Cardiac muscle cell (in vitro differentiated cells and primary cell): ENCODE data around the gene SLIT1. TPM values are rescaled to one million over a fixed set of nuclear protein-coding genes. Genes with fewer than 3 reads are reported as not detected.

Experiments
- DNase-seq, 2 donors: peaks; one replicate each; pipeline versions ENCODE4 v3.0.0 to v3.0.0-alpha.2; 2010 to 2017; ENCODE audit warnings: low read depth in 1 of 2, low spot score in 1 of 2
- H3K27ac ChIP-seq: fragments of 200-600 bp; sonication (generic); 2 replicates; pipeline ENCODE4 v1.5.1; 2016
- H3K27me3 ChIP-seq: fragments of 200-600 bp; sonication (generic); 2 replicates; pipeline ENCODE4 v1.6.0; 2016; ENCODE audit warnings: control low read depth
- H3K36me3 ChIP-seq: fragments of 200-600 bp; sonication (generic); 2 replicates; pipeline ENCODE4 v1.5.1; 2016; ENCODE audit warnings: control low read depth
- H3K4me1 ChIP-seq: fragments of 200-600 bp; sonication (generic); 2 replicates; pipeline ENCODE4 v1.8.1; 2017; ENCODE audit warnings: low read depth, mild to moderate bottlenecking, mixed run types
- H3K4me3 ChIP-seq: fragments of 200-600 bp; sonication (generic); 2 replicates; pipeline ENCODE4 v1.5.1; 2016; ENCODE audit warnings: mild to moderate bottlenecking
- H3K9me3 ChIP-seq: fragments of 200-600 bp; sonication (generic); 2 replicates; pipeline ENCODE4 v1.5.1; 2017; ENCODE audit warnings: low read depth, mild to moderate bottlenecking, control low read depth
- polyA plus RNA-seq: library from polyadenylated mRNA; unstranded; fragments of >200 nt; fragmentation: Nextera tagmentation; extraction: Ambion mirVana; gene quantifications from 2 replicates; pipeline ENCODE4 v1.2.1, GENCODE V29; 2016
- total RNA-seq: library from RNA; depleted of rRNA; stranded (reverse); fragments of >200 nt; gene quantifications from 2 replicates; pipeline ENCODE4 v1.2.3, GENCODE V29; 2016
- TF ChIP-seq, protein P1 (sequence below): IDR thresholded peaks from 2 replicates; pipeline ENCODE4 v1.5.1; 2012; ENCODE audit warnings: low read depth, mild to moderate bottlenecking, low read length

The SLIT1 gene
- total and polyA plus RNA-seq, 2 experiments from 2014 or later = 3.3 to 11.0 TPM

DNA sequence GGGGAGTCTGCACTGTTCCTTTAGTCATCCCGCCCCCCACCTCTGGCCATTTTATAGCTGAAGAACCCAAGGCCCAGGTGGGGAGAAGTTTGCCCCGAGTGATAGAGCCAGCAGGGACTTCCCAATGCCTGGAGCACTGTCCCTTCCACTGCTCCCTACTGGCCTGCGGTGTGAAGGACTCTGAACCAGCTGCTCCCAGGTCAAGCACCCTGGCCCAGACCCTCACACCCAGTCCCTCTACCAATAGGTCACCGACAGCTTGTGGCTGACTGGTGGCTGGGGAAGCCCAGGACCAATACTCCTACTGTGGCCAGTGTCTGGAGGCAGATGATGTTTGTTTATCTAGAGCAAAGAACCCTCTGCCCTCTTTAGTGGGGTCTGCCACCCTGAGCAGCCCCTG is 185.8 kb downstream of the SLIT1 start:
- H3K4me3 ChIP-seq = no peak overlapping the region
- peaks cover 18% of the 10 kb centered on the region for H3K4me1 ChIP-seq
- no peak overlapping the region for H3K27ac ChIP-seq
- no peaks in the 10 kb centered on the region for H3K36me3 ChIP-seq
- TF ChIP-seq, protein P1, sequence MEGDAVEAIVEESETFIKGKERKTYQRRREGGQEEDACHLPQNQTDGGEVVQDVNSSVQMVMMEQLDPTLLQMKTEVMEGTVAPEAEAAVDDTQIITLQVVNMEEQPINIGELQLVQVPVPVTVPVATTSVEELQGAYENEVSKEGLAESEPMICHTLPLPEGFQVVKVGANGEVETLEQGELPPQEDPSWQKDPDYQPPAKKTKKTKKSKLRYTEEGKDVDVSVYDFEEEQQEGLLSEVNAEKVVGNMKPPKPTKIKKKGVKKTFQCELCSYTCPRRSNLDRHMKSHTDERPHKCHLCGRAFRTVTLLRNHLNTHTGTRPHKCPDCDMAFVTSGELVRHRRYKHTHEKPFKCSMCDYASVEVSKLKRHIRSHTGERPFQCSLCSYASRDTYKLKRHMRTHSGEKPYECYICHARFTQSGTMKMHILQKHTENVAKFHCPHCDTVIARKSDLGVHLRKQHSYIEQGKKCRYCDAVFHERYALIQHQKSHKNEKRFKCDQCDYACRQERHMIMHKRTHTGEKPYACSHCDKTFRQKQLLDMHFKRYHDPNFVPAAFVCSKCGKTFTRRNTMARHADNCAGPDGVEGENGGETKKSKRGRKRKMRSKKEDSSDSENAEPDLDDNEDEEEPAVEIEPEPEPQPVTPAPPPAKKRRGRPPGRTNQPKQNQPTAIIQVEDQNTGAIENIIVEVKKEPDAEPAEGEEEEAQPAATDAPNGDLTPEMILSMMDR = no peak
- DNase-seq = no peak
- no peaks in the 10 kb centered on the region for H3K27me3 ChIP-seq
- H3K9me3 ChIP-seq = no peaks in the 10 kb centered on the region

DNA sequence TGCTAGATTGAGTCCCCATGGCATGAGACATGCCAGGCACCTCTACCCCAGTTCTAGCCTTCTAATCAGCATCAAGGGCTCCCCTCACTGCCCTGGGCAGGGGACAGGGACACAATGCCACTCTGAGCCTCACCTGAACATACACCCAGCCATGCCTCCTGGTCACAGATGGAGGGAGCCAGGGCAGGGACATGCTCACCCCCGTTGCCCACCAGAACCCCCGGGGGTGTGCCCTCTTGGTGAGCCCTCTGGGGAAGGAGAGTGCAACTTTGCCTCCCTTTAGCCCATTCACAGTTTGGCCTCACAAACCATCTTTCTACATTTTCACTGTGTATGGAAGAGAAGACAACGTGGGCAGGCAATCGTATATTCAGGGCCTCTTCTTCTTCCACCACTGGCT is 186.4 kb downstream of the SLIT1 start:
- no peaks in the 10 kb centered on the region for H3K27me3 ChIP-seq
- TF ChIP-seq, protein P1 = no peak

DNA sequence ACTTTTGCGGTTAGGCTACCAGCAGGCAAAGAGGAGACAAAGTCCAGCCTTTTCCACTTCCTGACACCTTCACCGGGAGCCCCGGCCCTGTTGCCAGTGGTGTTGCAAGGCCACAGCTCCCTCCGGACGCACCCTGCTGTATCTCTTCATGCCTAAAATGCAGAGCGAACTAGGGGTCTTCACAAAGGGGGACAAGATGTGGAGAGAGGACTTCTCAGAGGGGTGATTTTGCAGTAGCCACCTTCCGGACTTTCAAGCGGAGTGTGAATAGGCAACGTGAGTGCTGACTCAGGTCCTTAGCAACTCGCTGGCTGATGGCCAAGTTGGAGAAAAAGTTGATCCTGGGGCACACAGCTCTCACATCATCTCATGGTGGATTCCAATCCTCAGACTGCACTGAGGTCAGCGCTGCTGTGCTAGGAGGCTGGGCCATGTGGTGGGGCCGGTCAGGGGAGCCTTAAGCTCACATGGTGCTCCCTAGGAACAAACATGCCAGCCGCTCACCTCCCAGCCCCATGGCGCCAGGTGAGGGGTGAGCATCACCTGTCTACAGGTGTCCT is 187.3 kb downstream of the SLIT1 start:
- TF ChIP-seq, protein P1 = no peak

More for the DNA sequence above, 186.4 kb downstream of the SLIT1 start:
- Histone ChIP-seq H3K36me3 (no peaks in the 10 kb centered on the region), H3K9me3 (no peaks in the 10 kb centered on the region), H3K4me1 (peaks cover 24% of the 10 kb centered on the region), H3K4me3 (no peak overlapping the region), H3K27ac (no peak overlapping the region)
- DNase-seq = no peak

DNA sequence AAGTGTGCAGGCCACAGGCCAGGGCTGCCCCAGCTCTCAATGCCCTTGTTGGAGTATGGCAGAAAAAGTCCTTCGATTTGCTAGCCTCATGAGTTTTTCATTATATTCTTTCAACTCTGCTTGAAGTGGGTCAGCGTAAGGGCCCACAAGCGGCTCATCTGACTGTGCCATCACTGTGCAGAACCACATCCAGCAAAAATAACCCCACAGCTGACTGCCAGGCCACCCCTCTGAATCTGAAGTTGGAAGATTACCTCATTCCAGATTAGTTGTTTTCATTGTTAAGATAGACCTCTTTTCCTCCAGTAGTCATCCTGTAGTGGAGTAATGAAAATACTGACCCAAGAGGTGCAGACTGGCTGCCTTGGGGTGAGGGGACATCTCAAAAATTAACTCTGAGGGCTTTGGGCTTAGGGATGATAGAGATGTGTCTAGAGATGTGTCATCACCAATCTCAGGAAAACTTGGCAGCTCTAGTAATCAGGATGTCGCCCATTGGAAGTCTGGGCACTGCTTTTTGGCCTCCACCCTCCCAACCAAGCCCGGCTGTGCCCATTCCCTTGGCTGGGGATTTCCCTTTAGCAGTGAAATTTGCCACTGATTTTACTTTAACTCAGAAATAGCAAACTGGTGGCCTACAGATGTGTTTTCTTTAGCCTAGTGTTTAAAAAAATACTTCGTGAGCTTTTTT is 189.3 kb downstream of the SLIT1 start:
- peaks cover 36% of the 10 kb centered on the region for H3K4me1 ChIP-seq
- no peaks in the 10 kb centered on the region for H3K27me3 ChIP-seq
- DNase-seq = no peak
- H3K36me3 ChIP-seq = no peaks in the 10 kb centered on the region
- no peaks in the 10 kb centered on the region for H3K9me3 ChIP-seq
- TF ChIP-seq, protein P1 = no peak
- H3K27ac ChIP-seq = no peak overlapping the region
- no peak overlapping the region for H3K4me3 ChIP-seq

More for the DNA sequence above, 187.3 kb downstream of the SLIT1 start:
- H3K36me3 ChIP-seq = no peaks in the 10 kb centered on the region
- H3K4me3 ChIP-seq = no peak overlapping the region
- H3K9me3 ChIP-seq = no peaks in the 10 kb centered on the region
- H3K27ac ChIP-seq = no peak overlapping the region
- H3K4me1 ChIP-seq = peaks cover 31% of the 10 kb centered on the region
- no peaks in the 10 kb centered on the region for H3K27me3 ChIP-seq
- peak; percentile 35 to 79 for DNase-seq

DNA sequence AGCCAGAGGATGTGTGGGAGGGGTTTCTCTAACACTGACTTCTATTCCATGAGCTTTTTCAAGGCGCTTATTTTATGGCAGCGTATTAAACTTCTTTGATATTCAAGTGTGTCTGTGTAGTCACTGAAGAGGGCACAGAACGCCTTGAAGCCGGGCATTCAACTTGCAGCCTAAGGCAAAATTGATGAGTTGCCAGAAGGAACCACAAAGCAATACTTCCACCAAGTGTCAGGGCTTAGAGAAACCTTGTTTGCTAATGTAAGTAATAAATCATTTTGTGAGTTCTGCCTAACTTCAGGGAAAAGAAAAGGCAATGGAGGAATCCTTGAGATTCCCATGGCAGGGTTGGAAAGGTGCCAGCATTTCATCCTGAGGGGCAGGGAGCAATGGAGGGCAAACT is 189.9 kb downstream of the SLIT1 start:
- peaks cover 41% of the 10 kb centered on the region for H3K4me1 ChIP-seq
- H3K36me3 ChIP-seq = no peaks in the 10 kb centered on the region
- H3K4me3 ChIP-seq = no peak overlapping the region
- no peaks in the 10 kb centered on the region for H3K27me3 ChIP-seq
- peak in 1 of 2 donors; percentile 22 for DNase-seq
- no peaks in the 10 kb centered on the region for H3K9me3 ChIP-seq
- TF ChIP-seq, protein P1 = no peak
- no peak overlapping the region for H3K27ac ChIP-seq
